ENCODE results near the gene OTOP2.
A peak's percentile ranks its signal among the peaks of the same experiment; 100 is the strongest.

GRCh38 chr17:74968361-74968780 is 44.3 kb downstream of the OTOP2 start:
- TF ChIP-seq POLR2AphosphoS5 (IDR thresholded peaks at IDR 0.05) (peak in 2 of 3 donors; percentile 50 to 53), POLR2A (IDR thresholded peaks at IDR 0.05) (no peak)
